Measurements from ENCODE around the gene NUDT7.

- TF ChIP-seq, protein P1, sequence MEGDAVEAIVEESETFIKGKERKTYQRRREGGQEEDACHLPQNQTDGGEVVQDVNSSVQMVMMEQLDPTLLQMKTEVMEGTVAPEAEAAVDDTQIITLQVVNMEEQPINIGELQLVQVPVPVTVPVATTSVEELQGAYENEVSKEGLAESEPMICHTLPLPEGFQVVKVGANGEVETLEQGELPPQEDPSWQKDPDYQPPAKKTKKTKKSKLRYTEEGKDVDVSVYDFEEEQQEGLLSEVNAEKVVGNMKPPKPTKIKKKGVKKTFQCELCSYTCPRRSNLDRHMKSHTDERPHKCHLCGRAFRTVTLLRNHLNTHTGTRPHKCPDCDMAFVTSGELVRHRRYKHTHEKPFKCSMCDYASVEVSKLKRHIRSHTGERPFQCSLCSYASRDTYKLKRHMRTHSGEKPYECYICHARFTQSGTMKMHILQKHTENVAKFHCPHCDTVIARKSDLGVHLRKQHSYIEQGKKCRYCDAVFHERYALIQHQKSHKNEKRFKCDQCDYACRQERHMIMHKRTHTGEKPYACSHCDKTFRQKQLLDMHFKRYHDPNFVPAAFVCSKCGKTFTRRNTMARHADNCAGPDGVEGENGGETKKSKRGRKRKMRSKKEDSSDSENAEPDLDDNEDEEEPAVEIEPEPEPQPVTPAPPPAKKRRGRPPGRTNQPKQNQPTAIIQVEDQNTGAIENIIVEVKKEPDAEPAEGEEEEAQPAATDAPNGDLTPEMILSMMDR (conservative IDR thresholded peaks at IDR 0.05 in 1 of 2, IDR thresholded peaks at IDR 0.05 in 1 of 2; ENCODE audit: extremely low read depth in 1 of 2, insufficient read depth in 1 of 2, low read depth in 1 of 2, low read length in 2 of 2) = no peak
- no peak for TF ChIP-seq EZH2 (IDR thresholded peaks at IDR 0.05; ENCODE audit: borderline replicate concordance, low read length)
Observed at GRCh38 chr16:77777745-77778144, 55.4 kb downstream of the NUDT7 start.

Data from mammary epithelial cell (primary cell).